ENCODE results near the gene NCOA3. TPM values are rescaled to one million over a fixed set of nuclear protein-coding genes. Genes with fewer than 3 reads are reported as not detected.

The NCOA3 gene
- total RNA-seq, 1 experiment from 2014 or later, result 31.1 TPM

GRCh38 chr20:47676219-47676721 lies 174.6 kb downstream of the NCOA3 start:
- CTCF ChIA-PET, result no interaction called here
- POLR2A ChIA-PET (ENCODE audit: unreplicated experiment), result no interaction called here
- Histone ChIP-seq H3K36me3 (ENCODE audit: low read depth, low read length) (peaks cover 48% of the 10 kb centered on the region), H4K20me1 (ENCODE audit: low read length) (no peaks in the 10 kb centered on the region), H3K9me3 (ENCODE audit: low read length) (no peaks in the 10 kb centered on the region), H2AFZ (ENCODE audit: low read length) (no peak overlapping the region), H3K4me3 (ENCODE audit: low read length) (no peak overlapping the region), H3K27me3 (ENCODE audit: low read length) (no peaks in the 10 kb centered on the region), H3K4me1 (ENCODE audit: insufficient read depth, low read length) (no peaks in the 10 kb centered on the region), H3K27ac (ENCODE audit: low read length) (no peak overlapping the region), H3K9me2 (replicated peaks; ENCODE audit: low read length) (no peaks in the 10 kb centered on the region), H3F3A (ENCODE audit: low read length, unreplicated experiment) (no peaks in the 10 kb centered on the region), H3K4me2 (ENCODE audit: low read length) (no peak overlapping the region), H3K79me2 (ENCODE audit: low read length) (no peaks in the 10 kb centered on the region), H3K9ac (ENCODE audit: low read length) (no peak overlapping the region)
- intact Hi-C loops (cut with micrococcal nuclease), result loop anchor here (5.0 kb wide), 1 partner anchor 621 kb away; no protein-coding TSS in a partner anchor
- DNase-seq, result no peak
- BruUV-seq (replicated peaks), result no TSS peak
- ATAC-seq, result no peak
- TF ChIP-seq EZH2 (IDR thresholded peaks at IDR 0.05; ENCODE audit: low read length, unreplicated experiment) (no peak), EZH2phosphoT487 (IDR thresholded peaks at IDR 0.05; ENCODE audit: borderline replicate concordance, low read length) (no peak), CTCF (conservative IDR thresholded peaks at IDR 0.05; ENCODE audit: low read depth, low read length) (peak; percentile 32; the same call in 1 of the 2 replicates)

- H3K9me3 ChIP-seq (ENCODE audit: low read length), result no peaks in the 10 kb centered on the region
- no peaks in the 10 kb centered on the region for H3F3A ChIP-seq (ENCODE audit: low read length, unreplicated experiment)
- H2AFZ ChIP-seq (ENCODE audit: low read length), result no peak overlapping the region
- H4K20me1 ChIP-seq (ENCODE audit: low read length), result no peaks in the 10 kb centered on the region
- ATAC-seq (no peak), DNase-seq (no peak)
- no peaks in the 10 kb centered on the region for H3K9me2 ChIP-seq (replicated peaks; ENCODE audit: low read length)
- H3K9ac ChIP-seq (ENCODE audit: low read length), result no peak overlapping the region
- H3K79me2 ChIP-seq (ENCODE audit: low read length), result no peaks in the 10 kb centered on the region
- no peak overlapping the region for H3K4me3 ChIP-seq (ENCODE audit: low read length)
- intact Hi-C loops (cut with micrococcal nuclease), result loop anchor here (5.0 kb wide), 1 partner anchor 620 kb away; no protein-coding TSS in a partner anchor
- H3K27me3 ChIP-seq (ENCODE audit: low read length), result no peaks in the 10 kb centered on the region
- H3K36me3 ChIP-seq (ENCODE audit: low read depth, low read length), result peaks cover 51% of the 10 kb centered on the region
- POLR2A ChIA-PET (ENCODE audit: unreplicated experiment), result no interaction called here
- TF ChIP-seq EZH2phosphoT487 (IDR thresholded peaks at IDR 0.05; ENCODE audit: borderline replicate concordance, low read length) (no peak), EZH2 (IDR thresholded peaks at IDR 0.05; ENCODE audit: low read length, unreplicated experiment) (no peak), CTCF (conservative IDR thresholded peaks at IDR 0.05; ENCODE audit: low read depth, low read length) (no peak)
- H3K27ac ChIP-seq (ENCODE audit: low read length), result no peak overlapping the region
- no peaks in the 10 kb centered on the region for H3K4me1 ChIP-seq (ENCODE audit: insufficient read depth, low read length)
- no peak overlapping the region for H3K4me2 ChIP-seq (ENCODE audit: low read length)
- no TSS peak for BruUV-seq (replicated peaks)
- CTCF ChIA-PET, result interaction anchor here (0.6 kb wide), 1 partner anchor 440 kb away, joined by 3 read pairs; no protein-coding TSS in a partner anchor
Measured at GRCh38 chr20:47676912-47677634, 175.4 kb downstream of the NCOA3 start.
